ENCODE results near the gene MAPK14. TPM values are rescaled to one million over a fixed set of nuclear protein-coding genes. Genes with fewer than 3 reads are reported as not detected.
A peak's percentile ranks its signal among the peaks of the same experiment; 100 is the strongest.

Gene MAPK14
- total RNA-seq, 3 donors from 2014 or later (not counting 1 experiment from before 2014, with no cell fraction given): 68.0 to 106 (median 84.5) TPM

- Histone ChIP-seq H3K4me1 (ENCODE audit: control insufficient read depth, insufficient read depth, low read length) (peaks cover 57% of the 10 kb centered on the region), H3K9me3 (ENCODE audit: control insufficient read depth, insufficient read depth, low read length) (no peaks in the 10 kb centered on the region), H3K36me3 (ENCODE audit: control insufficient read depth, insufficient read depth, low read length) (peaks cover 25% of the 10 kb centered on the region), H3K27me3 (ENCODE audit: control insufficient read depth, insufficient read depth, low read length) (no peaks in the 10 kb centered on the region), H3K27ac (ENCODE audit: low read length) (no peak overlapping the region), H3K4me3 (ENCODE audit: low read length) (no peak overlapping the region)
- H3K27me3 Mint-ChIP-seq (ENCODE audit: low read depth in 2 of 2): no peaks in the 10 kb centered on the region
- TF ChIP-seq, protein P1, sequence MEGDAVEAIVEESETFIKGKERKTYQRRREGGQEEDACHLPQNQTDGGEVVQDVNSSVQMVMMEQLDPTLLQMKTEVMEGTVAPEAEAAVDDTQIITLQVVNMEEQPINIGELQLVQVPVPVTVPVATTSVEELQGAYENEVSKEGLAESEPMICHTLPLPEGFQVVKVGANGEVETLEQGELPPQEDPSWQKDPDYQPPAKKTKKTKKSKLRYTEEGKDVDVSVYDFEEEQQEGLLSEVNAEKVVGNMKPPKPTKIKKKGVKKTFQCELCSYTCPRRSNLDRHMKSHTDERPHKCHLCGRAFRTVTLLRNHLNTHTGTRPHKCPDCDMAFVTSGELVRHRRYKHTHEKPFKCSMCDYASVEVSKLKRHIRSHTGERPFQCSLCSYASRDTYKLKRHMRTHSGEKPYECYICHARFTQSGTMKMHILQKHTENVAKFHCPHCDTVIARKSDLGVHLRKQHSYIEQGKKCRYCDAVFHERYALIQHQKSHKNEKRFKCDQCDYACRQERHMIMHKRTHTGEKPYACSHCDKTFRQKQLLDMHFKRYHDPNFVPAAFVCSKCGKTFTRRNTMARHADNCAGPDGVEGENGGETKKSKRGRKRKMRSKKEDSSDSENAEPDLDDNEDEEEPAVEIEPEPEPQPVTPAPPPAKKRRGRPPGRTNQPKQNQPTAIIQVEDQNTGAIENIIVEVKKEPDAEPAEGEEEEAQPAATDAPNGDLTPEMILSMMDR (IDR thresholded peaks at IDR 0.05): no peak
- ATAC-seq (no peak), DNase-seq (no peak)
- H3K4me3 Mint-ChIP-seq: no peak overlapping the region
- H3K36me3 Mint-ChIP-seq: peaks cover 6% of the 10 kb centered on the region
- intact Hi-C loops (cut with micrococcal nuclease): no loop called here
- peak overlapping the region; percentile 97 to 100 for H3K27ac Mint-ChIP-seq
- peaks cover 59 to 63% of the 10 kb centered on the region in 2 donors for H3K4me1 Mint-ChIP-seq
- no peaks in the 10 kb centered on the region for H3K9me3 Mint-ChIP-seq
Measured at GRCh38 chr6:36113049-36113448, 85.4 kb downstream of the MAPK14 start.

DNA sequence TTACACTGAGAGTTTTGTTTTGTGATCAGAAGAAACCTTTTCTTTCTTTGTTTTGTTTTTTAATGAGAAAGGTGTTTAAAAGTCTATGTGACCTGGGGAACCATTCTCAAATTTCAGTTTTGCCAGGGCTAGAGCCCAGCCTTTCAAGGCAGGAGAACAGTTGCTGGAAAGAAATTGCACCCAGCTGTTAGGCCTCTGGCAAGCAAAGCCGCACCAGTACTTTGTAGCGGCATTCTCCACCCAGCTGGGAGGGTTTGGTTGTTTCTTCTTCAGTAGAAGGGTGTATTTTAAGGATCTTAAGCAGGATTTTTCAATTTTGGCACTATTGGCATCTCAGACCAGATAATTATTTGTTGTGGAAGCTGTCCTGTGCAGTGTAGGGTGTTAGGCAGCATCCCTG, 86.1 kb downstream of the MAPK14 start:
- peaks cover 58% of the 10 kb centered on the region for H3K4me1 ChIP-seq (ENCODE audit: control insufficient read depth, insufficient read depth, low read length)
- Mint-ChIP-seq H3K4me3 (peak overlapping the region; percentile 31), H3K4me1 (peaks cover 61 to 64% of the 10 kb centered on the region in 2 donors), H3K27me3 (ENCODE audit: low read depth in 2 of 2) (no peaks in the 10 kb centered on the region), H3K9me3 (no peaks in the 10 kb centered on the region), H3K36me3 (no peaks in the 10 kb centered on the region), H3K27ac (peak overlapping the region; percentile 97 to 100)
- intact Hi-C loops (cut with micrococcal nuclease): no loop called here
- DNase-seq: no peak
- H3K36me3 ChIP-seq (ENCODE audit: control insufficient read depth, insufficient read depth, low read length): peaks cover 19% of the 10 kb centered on the region
- 86% methylated on average over 2 of the region's 2 CpGs for WGBS (ENCODE audit: insufficient coverage)
- no peak overlapping the region for H3K4me3 ChIP-seq (ENCODE audit: low read length)
- H3K27me3 ChIP-seq (ENCODE audit: control insufficient read depth, insufficient read depth, low read length): no peaks in the 10 kb centered on the region
- no peak for ATAC-seq
- H3K9me3 ChIP-seq (ENCODE audit: control insufficient read depth, insufficient read depth, low read length): no peaks in the 10 kb centered on the region
- peak overlapping the region; percentile 88 for H3K27ac ChIP-seq (ENCODE audit: low read length)
- TF ChIP-seq, protein P1 (IDR thresholded peaks at IDR 0.05): no peak

GRCh38 chr6:36114798-36115408, 87.3 kb downstream of the MAPK14 start:
- Mint-ChIP-seq H3K27me3 (ENCODE audit: low read depth in 2 of 2) (no peaks in the 10 kb centered on the region), H3K4me3 (peak overlapping the region; percentile 81), H3K27ac (peak overlapping the region; percentile 97 to 100), H3K4me1 (peaks cover 64 to 68% of the 10 kb centered on the region in 2 donors), H3K36me3 (no peaks in the 10 kb centered on the region), H3K9me3 (no peaks in the 10 kb centered on the region)
- Histone ChIP-seq H3K9me3 (ENCODE audit: control insufficient read depth, insufficient read depth, low read length) (no peaks in the 10 kb centered on the region), H3K27me3 (ENCODE audit: control insufficient read depth, insufficient read depth, low read length) (no peaks in the 10 kb centered on the region), H3K27ac (ENCODE audit: low read length) (peak overlapping the region; percentile 88), H3K4me1 (ENCODE audit: control insufficient read depth, insufficient read depth, low read length) (peaks cover 62% of the 10 kb centered on the region), H3K4me3 (ENCODE audit: low read length) (no peak overlapping the region), H3K36me3 (ENCODE audit: control insufficient read depth, insufficient read depth, low read length) (peaks cover 14% of the 10 kb centered on the region)
- 0% methylated on average over 4 of the region's 4 CpGs for WGBS (ENCODE audit: insufficient coverage)
- peak; percentile 26 to 48 (median 37) for ATAC-seq
- intact Hi-C loops (cut with micrococcal nuclease): loop anchor here (1.0 kb wide), 1 partner anchor 15 kb away; no protein-coding TSS in a partner anchor
- TF ChIP-seq, protein P1 (IDR thresholded peaks at IDR 0.05): no peak
- peak in 1 of 2 donors; percentile 67 for DNase-seq

GRCh38 chr6:36115412-36115811, 87.8 kb downstream of the MAPK14 start:
- TF ChIP-seq, protein P1 (IDR thresholded peaks at IDR 0.05): no peak
- Histone ChIP-seq H3K9me3 (ENCODE audit: control insufficient read depth, insufficient read depth, low read length) (no peaks in the 10 kb centered on the region), H3K4me3 (ENCODE audit: low read length) (no peak overlapping the region), H3K27ac (ENCODE audit: low read length) (peak overlapping the region; percentile 71), H3K36me3 (ENCODE audit: control insufficient read depth, insufficient read depth, low read length) (peaks cover 10% of the 10 kb centered on the region), H3K27me3 (ENCODE audit: control insufficient read depth, insufficient read depth, low read length) (no peaks in the 10 kb centered on the region), H3K4me1 (ENCODE audit: control insufficient read depth, insufficient read depth, low read length) (peaks cover 67% of the 10 kb centered on the region)
- Mint-ChIP-seq H3K36me3 (no peaks in the 10 kb centered on the region), H3K9me3 (no peaks in the 10 kb centered on the region), H3K4me1 (peaks cover 69 to 73% of the 10 kb centered on the region in 2 donors), H3K27ac (peak overlapping the region; percentile 97 to 100), H3K4me3 (peak overlapping the region; percentile 81), H3K27me3 (ENCODE audit: low read depth in 2 of 2) (no peaks in the 10 kb centered on the region)
- 59% methylated on average over 9 of the region's 10 CpGs for WGBS (ENCODE audit: insufficient coverage)
- intact Hi-C loops (cut with micrococcal nuclease): loop anchor here (1.0 kb wide), 1 partner anchor 15 kb away; no protein-coding TSS in a partner anchor
- DNase-seq (no peak), ATAC-seq (no peak)

Measured in natural killer cell (primary cell).